Activated naive CD4-positive, alpha-beta T cell treated with anti-CD3 and anti-CD28 coated beads, Interleukin-2, amount 10 ng/mL, durations not matched to agents 5 hours and 36 hours (primary cell): Measurements from ENCODE around the gene BMP7. TPM values are rescaled to one million over a fixed set of nuclear protein-coding genes. Genes with fewer than 3 reads are reported as not detected.

Experiments
- total RNA-seq, 2 experiments: library from RNA; stranded (reverse); gene quantifications; one replicate each; pipeline ENCODE4 v1.2.3, GENCODE V29; 2021

The BMP7 gene
- total RNA-seq, result not detected

GRCh38 chr20:57266291-57267157, at the start of gene BMP7:
Gene BMP7, minus strand, starts transcription at chr20:57266641. Its CDS starts 519 bp downstream, at chr20:57266122.

Other genes with a start within 250 kb of the BMP7 start
- gene SPO11, start 63.2 kb upstream of the BMP7 start, total RNA-seq, result not detected
- gene RAE1, start 84.6 kb upstream of the BMP7 start, total RNA-seq, result 10 to 100 TPM; 31.1 to 31.9 TPM
- gene RBM38, start 124.8 kb upstream of the BMP7 start, total RNA-seq, result 100 to 1,000 TPM; 133 TPM